ENCODE data around the gene DMRTA1. TPM values are rescaled to one million over a fixed set of nuclear protein-coding genes. Genes with fewer than 3 reads are reported as not detected.

The DMRTA1 gene
- total and polyA plus RNA-seq, 2 experiments from 2014 or later = 0.53 to 1.6 TPM

DNA sequence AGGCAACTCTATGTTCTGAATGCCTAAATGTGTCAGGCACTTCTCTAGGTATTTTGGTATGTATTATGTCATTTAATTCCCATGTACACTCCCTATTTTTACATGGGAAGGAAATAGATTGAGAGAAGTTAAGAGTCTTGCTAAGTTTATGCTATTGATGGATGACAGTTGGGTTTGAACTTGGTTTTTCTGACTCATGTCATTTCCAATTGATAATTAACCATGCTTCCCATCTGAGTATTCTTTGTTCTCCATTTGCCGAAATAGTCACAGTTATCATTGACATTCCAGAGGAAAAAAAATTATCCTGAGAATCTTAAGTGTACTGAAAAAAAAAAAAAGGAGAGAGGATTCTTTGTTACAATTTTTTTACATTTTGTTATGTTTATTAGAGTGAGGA, 23.1 kb upstream of the DMRTA1 start:
- H3K27me3 ChIP-seq = peaks cover 6% of the 10 kb centered on the region
- no peak overlapping the region for H3K4me3 ChIP-seq
- no peaks in the 10 kb centered on the region for H3K9me3 ChIP-seq (ENCODE audit: low read depth)
- no peak overlapping the region for H3K27ac ChIP-seq
- no peaks in the 10 kb centered on the region for H3K4me1 ChIP-seq (ENCODE audit: insufficient read depth)
- no peak for DNase-seq (ENCODE audit: low spot score)
- H3K79me2 ChIP-seq = no peaks in the 10 kb centered on the region
- no peak overlapping the region for H3K4me2 ChIP-seq
- TF ChIP-seq CTCF (IDR thresholded peaks at IDR 0.05; ENCODE audit: poor library complexity) (no peak), EZH2phosphoT487 (IDR thresholded peaks at IDR 0.05; ENCODE audit: low read depth, severe bottlenecking, unreplicated experiment) (no peak), EZH2 (IDR thresholded peaks at IDR 0.05; ENCODE audit: borderline replicate concordance) (no peak)
- H3K9me2 ChIP-seq (replicated peaks; ENCODE audit: insufficient read depth) = no peaks in the 10 kb centered on the region
- H4K20me1 ChIP-seq (ENCODE audit: insufficient read depth, poor library complexity, severe bottlenecking) = no peaks in the 10 kb centered on the region
- H3K36me3 ChIP-seq (replicated peaks; ENCODE audit: insufficient read depth, low read depth) = no peaks in the 10 kb centered on the region
- whole genome bisulfite sequencing (ENCODE audit: low lambda C conversion rate, missing lambda C conversion rate) = 90% methylated on average over 1 of the region's 1 CpG
- H2AFZ ChIP-seq = no peak overlapping the region

- no peaks in the 10 kb centered on the region for H3K4me1 ChIP-seq (ENCODE audit: insufficient read depth)
- no peak for DNase-seq (ENCODE audit: low spot score)
- TF ChIP-seq EZH2phosphoT487 (IDR thresholded peaks at IDR 0.05; ENCODE audit: low read depth, severe bottlenecking, unreplicated experiment) (no peak), CTCF (IDR thresholded peaks at IDR 0.05; ENCODE audit: poor library complexity) (no peak), EZH2 (IDR thresholded peaks at IDR 0.05; ENCODE audit: borderline replicate concordance) (no peak)
- no peaks in the 10 kb centered on the region for H3K9me2 ChIP-seq (replicated peaks; ENCODE audit: insufficient read depth)
- peaks cover 6% of the 10 kb centered on the region for H3K27me3 ChIP-seq
- no peaks in the 10 kb centered on the region for H3K79me2 ChIP-seq
- H3K4me3 ChIP-seq = no peak overlapping the region
- H3K27ac ChIP-seq = no peak overlapping the region
- H3K9me3 ChIP-seq (ENCODE audit: low read depth) = no peaks in the 10 kb centered on the region
- whole genome bisulfite sequencing (ENCODE audit: low lambda C conversion rate, missing lambda C conversion rate) = 80% methylated on average over 2 of the region's 2 CpGs
- H2AFZ ChIP-seq = no peak overlapping the region
- H3K4me2 ChIP-seq = no peak overlapping the region
- H4K20me1 ChIP-seq (ENCODE audit: insufficient read depth, poor library complexity, severe bottlenecking) = no peaks in the 10 kb centered on the region
- H3K36me3 ChIP-seq (replicated peaks; ENCODE audit: insufficient read depth, low read depth) = no peaks in the 10 kb centered on the region
These were observed 22.0 kb upstream of the DMRTA1 start for GRCh38 chr9:22424616-22425015.

DNA sequence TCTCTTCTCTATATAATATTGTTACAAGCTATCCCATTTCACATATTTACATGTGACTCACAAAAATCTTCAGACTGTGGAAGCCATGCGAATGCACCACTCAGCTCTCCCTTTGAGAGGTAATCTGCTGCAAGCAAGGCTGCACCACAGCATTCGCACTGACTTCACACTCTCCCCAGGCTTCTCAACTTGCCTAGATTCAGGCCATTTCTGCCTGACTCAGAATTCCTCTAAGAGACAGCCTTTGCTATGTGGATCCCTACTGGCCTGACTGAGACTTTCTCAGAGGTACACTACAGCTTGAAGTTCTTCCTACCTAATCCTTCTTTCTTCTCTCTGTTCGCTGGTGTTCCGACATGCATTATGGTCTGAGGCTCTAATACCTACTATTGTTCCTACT, 21.1 kb upstream of the DMRTA1 start:
- peaks cover 11% of the 10 kb centered on the region for H3K27me3 ChIP-seq
- no peak overlapping the region for H2AFZ ChIP-seq
- 69% methylated on average over 4 of the region's 4 CpGs for WGBS (ENCODE audit: low lambda C conversion rate, missing lambda C conversion rate)
- H3K4me2 ChIP-seq = no peak overlapping the region
- H3K79me2 ChIP-seq = no peaks in the 10 kb centered on the region
- no peak overlapping the region for H3K4me3 ChIP-seq
- H3K9me3 ChIP-seq (ENCODE audit: low read depth) = no peaks in the 10 kb centered on the region
- H3K9me2 ChIP-seq (replicated peaks; ENCODE audit: insufficient read depth) = no peaks in the 10 kb centered on the region
- no peaks in the 10 kb centered on the region for H4K20me1 ChIP-seq (ENCODE audit: insufficient read depth, poor library complexity, severe bottlenecking)
- no peaks in the 10 kb centered on the region for H3K36me3 ChIP-seq (replicated peaks; ENCODE audit: insufficient read depth, low read depth)
- TF ChIP-seq EZH2 (IDR thresholded peaks at IDR 0.05; ENCODE audit: borderline replicate concordance) (no peak), EZH2phosphoT487 (IDR thresholded peaks at IDR 0.05; ENCODE audit: low read depth, severe bottlenecking, unreplicated experiment) (no peak), CTCF (IDR thresholded peaks at IDR 0.05; ENCODE audit: poor library complexity) (no peak)
- no peaks in the 10 kb centered on the region for H3K4me1 ChIP-seq (ENCODE audit: insufficient read depth)
- DNase-seq (ENCODE audit: low spot score) = no peak
- H3K27ac ChIP-seq = no peak overlapping the region

Data from hepatocyte (in vitro differentiated cells).